Lung (tissue), 12 donors: Measurements from ENCODE around the gene PAPSS1. TPM values are rescaled to one million over a fixed set of nuclear protein-coding genes. Genes with fewer than 3 reads are reported as not detected.

ENCODE experiments used
- ATAC-seq: fragments of 200-7000 bp; cut with Tn5 transposase; one replicate; pipeline ENCODE4 v1.9.1; 2020; ENCODE audit warnings: moderate number of reproducible peaks; ENCODE audit not compliant: insufficient read depth, low FRiP score
- DNase-seq, 3 donors: peaks; one replicate each; pipeline ENCODE4 v3.0.0-alpha.2; 2013 to 2017
- H3K27ac ChIP-seq, 2 donors: one replicate each; pipeline ENCODE4 v1.5.1; 2013; ENCODE audit warnings: mild to moderate bottlenecking in 2 of 2, moderate library complexity in 2 of 2, control low read depth in 1 of 2, inconsistent platforms in 1 of 2, low read depth in 1 of 2, low read length in 1 of 2
- H3K27me3 ChIP-seq, 3 donors: one replicate each; pipeline ENCODE4 v1.5.1; 2013; ENCODE audit warnings: low read length in 2 of 3; ENCODE audit not compliant: control insufficient read depth in 3 of 3, insufficient read depth in 3 of 3
- H3K36me3 ChIP-seq, 4 donors: one replicate each; pipeline ENCODE4 v1.5.1; 2013; ENCODE audit warnings: low read length in 4 of 4, mild to moderate bottlenecking in 1 of 4, moderate library complexity in 1 of 4; ENCODE audit not compliant: control insufficient read depth in 4 of 4, insufficient read depth in 4 of 4
- H3K4me1 ChIP-seq, 5 donors: one replicate each; pipeline ENCODE4 v1.5.1; 2013; ENCODE audit warnings: low read length in 5 of 5, mild to moderate bottlenecking in 2 of 5, moderate library complexity in 1 of 5; ENCODE audit not compliant: control insufficient read depth in 5 of 5, insufficient read depth in 5 of 5
- H3K4me3 ChIP-seq: one replicate; pipeline ENCODE4 v1.5.1; 2013; ENCODE audit warnings: mild to moderate bottlenecking, control low read depth, moderate library complexity
- H3K9ac ChIP-seq, 2 donors: one replicate each; pipeline ENCODE4 v1.5.1; 2013; ENCODE audit warnings: low read length in 2 of 2, control low read depth in 1 of 2; ENCODE audit not compliant: insufficient read depth in 1 of 2
- H3K9me3 ChIP-seq, 4 donors: one replicate each; pipeline ENCODE4 v1.5.1; 2013; ENCODE audit warnings: low read length in 3 of 4, mild to moderate bottlenecking in 1 of 4, moderate library complexity in 1 of 4; ENCODE audit not compliant: control insufficient read depth in 4 of 4, insufficient read depth in 3 of 4
- WGBS, 2 donors: extraction: QIAGEN DNeasy Blood & Tissue Kit; methylation state at CpG; one replicate each; pipeline ENCODE4 v1.1.7; 2013; 5-methylcytosine and 5-hydroxymethylcytosine counted together
- polyA plus RNA-seq, 2 donors: library from polyadenylated mRNA; stranded (reverse); fragments of 200-250 nt; gene quantifications; one replicate each; pipeline ENCODE4 v1.2.1, GENCODE V29; 2013
- total RNA-seq, 2 donors: library from RNA; depleted of rRNA in 1 of 2; stranded (reverse); fragments of >200 nt in 1 of 2; gene quantifications; one replicate each; pipeline ENCODE4 v1.2.1, GENCODE V29; 2014 to 2021
- TF ChIP-seq, protein P1 (sequence below): IDR thresholded peaks from 2 replicates; pipeline ENCODE4 v1.5.1; 2012; ENCODE audit warnings: mild to moderate bottlenecking; ENCODE audit errors: control extremely low read depth, extremely low read depth
- donor health status: control.
- donor health status: control.
- donor health status: Bipolar disorder and iron deficiency.
- donor health status: healthy.
- donor health status: DM: yes; HTN: yes; CAD: no.

PAPSS1 gene
- total and polyA plus RNA-seq, 4 donors = 39.5 to 71.7 (median 55.3) TPM

DNA sequence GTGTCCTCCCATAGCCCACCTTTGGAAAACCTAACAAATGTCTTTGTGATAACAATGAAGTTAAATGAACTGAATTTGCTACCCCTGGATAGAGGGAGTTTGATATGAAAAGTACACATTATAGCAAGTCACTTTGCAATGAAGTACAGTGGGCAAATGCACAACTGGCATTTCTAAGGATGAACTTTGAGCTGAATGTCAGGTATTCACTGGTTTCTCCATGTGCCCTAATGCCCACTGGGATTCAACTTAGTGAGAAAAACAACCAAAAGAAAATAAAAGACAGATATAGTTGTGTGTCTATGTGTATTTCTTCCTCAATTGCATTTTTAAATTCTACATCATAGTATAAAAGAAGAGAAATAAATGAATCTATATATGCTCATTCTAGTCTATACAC lies 51.0 kb downstream of the PAPSS1 start:
- DNase-seq = no peak
- Histone ChIP-seq H3K4me3 (no peak overlapping the region), H3K27ac (no peak overlapping the region), H3K4me1 (peaks cover 0 to 5% (median 0%) of the 10 kb centered on the region in 5 donors), H3K9me3 (no peaks in the 10 kb centered on the region), H3K9ac (no peak overlapping the region), H3K36me3 (peaks cover 0 to 6% (median under 1%) of the 10 kb centered on the region in 4 donors), H3K27me3 (no peaks in the 10 kb centered on the region)
- TF ChIP-seq, protein P1, sequence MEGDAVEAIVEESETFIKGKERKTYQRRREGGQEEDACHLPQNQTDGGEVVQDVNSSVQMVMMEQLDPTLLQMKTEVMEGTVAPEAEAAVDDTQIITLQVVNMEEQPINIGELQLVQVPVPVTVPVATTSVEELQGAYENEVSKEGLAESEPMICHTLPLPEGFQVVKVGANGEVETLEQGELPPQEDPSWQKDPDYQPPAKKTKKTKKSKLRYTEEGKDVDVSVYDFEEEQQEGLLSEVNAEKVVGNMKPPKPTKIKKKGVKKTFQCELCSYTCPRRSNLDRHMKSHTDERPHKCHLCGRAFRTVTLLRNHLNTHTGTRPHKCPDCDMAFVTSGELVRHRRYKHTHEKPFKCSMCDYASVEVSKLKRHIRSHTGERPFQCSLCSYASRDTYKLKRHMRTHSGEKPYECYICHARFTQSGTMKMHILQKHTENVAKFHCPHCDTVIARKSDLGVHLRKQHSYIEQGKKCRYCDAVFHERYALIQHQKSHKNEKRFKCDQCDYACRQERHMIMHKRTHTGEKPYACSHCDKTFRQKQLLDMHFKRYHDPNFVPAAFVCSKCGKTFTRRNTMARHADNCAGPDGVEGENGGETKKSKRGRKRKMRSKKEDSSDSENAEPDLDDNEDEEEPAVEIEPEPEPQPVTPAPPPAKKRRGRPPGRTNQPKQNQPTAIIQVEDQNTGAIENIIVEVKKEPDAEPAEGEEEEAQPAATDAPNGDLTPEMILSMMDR = no peak
- ATAC-seq = no peak

- no peaks in the 10 kb centered on the region for H3K27me3 ChIP-seq
- no peak overlapping the region for H3K4me3 ChIP-seq
- no peak overlapping the region for H3K27ac ChIP-seq
- peaks cover 0 to 5% (median 0%) of the 10 kb centered on the region in 5 donors for H3K4me1 ChIP-seq
- ATAC-seq (no peak), DNase-seq (peak in 2 of 3 donors; percentile 79 to 83)
- no peaks in the 10 kb centered on the region for H3K9me3 ChIP-seq
- TF ChIP-seq, protein P1 = no peak
- H3K9ac ChIP-seq = no peak overlapping the region
- H3K36me3 ChIP-seq = peaks cover 0 to 6% (median under 1%) of the 10 kb centered on the region in 4 donors
- 49 to 72% methylated on average over 1 of the region's 1 CpG for WGBS, 2 donors
Measured at GRCh38 chr4:107666134-107666533, 53.9 kb downstream of the PAPSS1 start.

DNA sequence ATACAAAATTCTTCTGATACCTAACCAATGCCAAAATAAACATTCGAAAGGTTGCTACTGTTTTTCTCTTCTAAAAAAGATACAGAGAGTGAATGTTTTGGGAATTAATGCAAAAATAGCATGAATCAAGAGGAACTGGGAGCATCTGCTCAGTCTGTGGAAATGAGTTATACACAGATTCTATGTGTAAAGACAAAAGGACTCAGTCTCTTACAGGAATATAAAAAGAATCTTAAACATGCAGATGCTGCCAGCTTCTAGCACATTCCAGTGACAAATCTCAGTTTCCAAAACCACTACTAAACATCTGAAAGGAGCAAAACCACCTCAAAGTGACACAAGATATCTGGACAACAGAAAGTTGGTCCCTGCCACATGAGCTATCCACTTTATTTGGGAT lies 55.0 kb downstream of the PAPSS1 start:
- no peaks in the 10 kb centered on the region for H3K9me3 ChIP-seq
- H3K4me1 ChIP-seq = peaks cover 0 to 5% (median 0%) of the 10 kb centered on the region in 5 donors
- H3K36me3 ChIP-seq = peaks cover 0 to 3% (median under 1%) of the 10 kb centered on the region in 4 donors
- peak overlapping the region in 1 of 2 donors; percentile 4 for H3K9ac ChIP-seq
- WGBS, 2 donors = 67 to 82% methylated on average over 1 of the region's 1 CpG
- H3K27me3 ChIP-seq = no peaks in the 10 kb centered on the region
- no peak overlapping the region for H3K27ac ChIP-seq
- H3K4me3 ChIP-seq = no peak overlapping the region
- ATAC-seq (no peak), DNase-seq (no peak)
- TF ChIP-seq, protein P1 = no peak
